ENCODE data around the gene FHIT. TPM values are rescaled to one million over a fixed set of nuclear protein-coding genes. Genes with fewer than 3 reads are reported as not detected.

Gene FHIT
- total RNA-seq, result 10 to 100 TPM in 2 of 4 donors, 1 to 10 TPM in 2; 4.4 to 10.6 (median 8.4) TPM

GRCh38 chr3:61251174-61251972, at the start of gene FHIT:
FHIT (minus strand) TSS chr3:61251452.
- no peak for TF ChIP-seq CTCF (IDR thresholded peaks at IDR 0.05; ENCODE audit: low read depth)

GRCh38 chr3:61300786-61301185, 49.5 kb upstream of the FHIT start:
- no peak for TF ChIP-seq CTCF (IDR thresholded peaks at IDR 0.05; ENCODE audit: low read depth)

- TF ChIP-seq CTCF (IDR thresholded peaks at IDR 0.05; ENCODE audit: low read depth), result no peak
These were observed 48.7 kb upstream of the FHIT start for GRCh38 chr3:61300006-61300380.

GRCh38 chr3:61299343-61300005, 48.2 kb upstream of the FHIT start:
- TF ChIP-seq CTCF (IDR thresholded peaks at IDR 0.05; ENCODE audit: low read depth), result no peak

GRCh38 chr3:61297821-61298220, 46.6 kb upstream of the FHIT start:
- no peak for TF ChIP-seq CTCF (IDR thresholded peaks at IDR 0.05; ENCODE audit: low read depth)

GRCh38 chr3:61288446-61288845, 37.2 kb upstream of the FHIT start:
- TF ChIP-seq CTCF (IDR thresholded peaks at IDR 0.05; ENCODE audit: low read depth), result no peak

- no peak for TF ChIP-seq CTCF (IDR thresholded peaks at IDR 0.05; ENCODE audit: low read depth)
These were observed 32.6 kb upstream of the FHIT start for GRCh38 chr3:61283876-61284275.

All from subcutaneous adipose tissue (tissue), 4 donors.